Measurements from ENCODE around the gene KLHDC2.

KLHDC2 gene

GRCh38 chr14:49761839-49762551, 6.0 kb upstream of the KLHDC2 start:
- no peaks in the 10 kb centered on the region for H4K20me1 ChIP-seq (ENCODE audit: control insufficient read depth, insufficient read depth, low read depth, low read length)
- no peaks in the 10 kb centered on the region for H3K79me2 ChIP-seq (ENCODE audit: control insufficient read depth, low read length)
- H3K36me3 ChIP-seq (ENCODE audit: control insufficient read depth, low read length) = no peaks in the 10 kb centered on the region
- TF ChIP-seq CTCF (IDR thresholded peaks at IDR 0.05; ENCODE audit: low read depth, low read length, poor library complexity, severe bottlenecking) (no peak), EZH2phosphoT487 (IDR thresholded peaks at IDR 0.05; ENCODE audit: borderline replicate concordance, low read length) (no peak)
- H3K4me2 ChIP-seq (ENCODE audit: low read length) = no peak overlapping the region
- H3F3A ChIP-seq (ENCODE audit: control insufficient read depth, insufficient read depth) = peaks cover 3% of the 10 kb centered on the region
- H3K9me3 ChIP-seq (ENCODE audit: control insufficient read depth, insufficient read depth, low read length) = no peaks in the 10 kb centered on the region
- no peak overlapping the region for H3K4me3 ChIP-seq (ENCODE audit: low read length)
- peaks cover 5% of the 10 kb centered on the region for H3K4me1 ChIP-seq (ENCODE audit: control insufficient read depth, low read length)
- no peak overlapping the region for H3K27ac ChIP-seq (ENCODE audit: low read depth, low read length)
- no peaks in the 10 kb centered on the region for H3K27me3 ChIP-seq (ENCODE audit: control insufficient read depth, low read length)
- H3K9me2 ChIP-seq (replicated peaks; ENCODE audit: control insufficient read depth, low read length) = no peaks in the 10 kb centered on the region

DNA sequence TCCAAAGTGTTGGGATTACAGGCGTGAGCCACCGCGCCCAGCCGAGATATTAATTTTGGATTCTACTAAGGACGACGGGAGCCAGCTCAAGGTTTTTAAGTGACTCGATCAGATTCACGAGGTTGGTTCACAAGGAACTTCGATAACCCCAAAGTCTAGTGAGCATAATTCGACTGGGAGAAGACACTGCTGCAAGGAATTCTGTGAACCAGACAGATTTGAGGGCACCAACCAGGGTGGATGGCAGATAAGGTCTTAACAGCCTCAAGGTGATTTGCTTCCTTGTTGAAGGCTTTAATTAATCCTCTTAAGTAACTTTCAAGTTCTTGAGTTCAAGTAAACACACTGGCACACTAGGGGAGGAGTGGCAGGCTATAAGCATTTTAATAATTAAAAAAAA, 1.1 kb upstream of the KLHDC2 start:
- H3K27ac ChIP-seq (ENCODE audit: low read depth, low read length) = peak overlapping the region; percentile 89
- H3K4me3 ChIP-seq (ENCODE audit: low read length) = peak overlapping the region; percentile 89
- H3K4me1 ChIP-seq (ENCODE audit: control insufficient read depth, low read length) = peaks cover 42% of the 10 kb centered on the region

DNA sequence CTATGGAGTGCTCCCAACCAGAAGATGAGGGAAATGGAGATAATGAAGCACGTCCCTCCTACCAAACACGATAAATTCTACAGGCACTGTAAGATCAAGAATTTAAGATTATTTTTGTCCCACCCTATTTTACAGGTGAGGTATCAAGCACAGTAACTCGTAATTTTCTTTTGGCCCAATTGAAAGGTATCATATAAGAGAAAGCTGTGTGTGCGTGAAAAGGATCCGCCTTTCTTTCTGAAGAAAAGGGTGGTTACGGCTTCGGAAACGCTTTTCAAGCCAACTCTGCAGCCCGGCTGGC, 733 bp upstream of the KLHDC2 start:
- peak overlapping the region; percentile 80 for H3K4me2 ChIP-seq (ENCODE audit: low read length)
- H3K27ac ChIP-seq (ENCODE audit: low read depth, low read length) = peak overlapping the region; percentile 89
- H3K27me3 ChIP-seq (ENCODE audit: control insufficient read depth, low read length) = no peaks in the 10 kb centered on the region
- no peaks in the 10 kb centered on the region for H3K9me3 ChIP-seq (ENCODE audit: control insufficient read depth, insufficient read depth, low read length)
- H3K4me1 ChIP-seq (ENCODE audit: control insufficient read depth, low read length) = peaks cover 45% of the 10 kb centered on the region
- H3F3A ChIP-seq (ENCODE audit: control insufficient read depth, insufficient read depth) = peaks cover 12% of the 10 kb centered on the region
- H3K36me3 ChIP-seq (ENCODE audit: control insufficient read depth, low read length) = peaks cover 12% of the 10 kb centered on the region; the same call in 1 of the 2 replicates
- no peaks in the 10 kb centered on the region; the same call in 1 of the 2 replicates for H4K20me1 ChIP-seq (ENCODE audit: control insufficient read depth, insufficient read depth, low read depth, low read length)
- TF ChIP-seq EZH2phosphoT487 (IDR thresholded peaks at IDR 0.05; ENCODE audit: borderline replicate concordance, low read length) (no peak), CTCF (IDR thresholded peaks at IDR 0.05; ENCODE audit: low read depth, low read length, poor library complexity, severe bottlenecking) (no peak)
- H3K4me3 ChIP-seq (ENCODE audit: low read length) = peak overlapping the region; percentile 89
- H3K79me2 ChIP-seq (ENCODE audit: control insufficient read depth, low read length) = peaks cover 33% of the 10 kb centered on the region
- H3K9me2 ChIP-seq (replicated peaks; ENCODE audit: control insufficient read depth, low read length) = no peaks in the 10 kb centered on the region

More for the DNA sequence above, 1.1 kb upstream of the KLHDC2 start:
- Histone ChIP-seq H3K9me3 (ENCODE audit: control insufficient read depth, insufficient read depth, low read length) (no peaks in the 10 kb centered on the region), H3K27me3 (ENCODE audit: control insufficient read depth, low read length) (no peaks in the 10 kb centered on the region), H3K79me2 (ENCODE audit: control insufficient read depth, low read length) (peaks cover 33% of the 10 kb centered on the region), H3K9me2 (replicated peaks; ENCODE audit: control insufficient read depth, low read length) (no peaks in the 10 kb centered on the region), H3K36me3 (ENCODE audit: control insufficient read depth, low read length) (peaks cover 11% of the 10 kb centered on the region; the same call in 1 of the 2 replicates), H4K20me1 (ENCODE audit: control insufficient read depth, insufficient read depth, low read depth, low read length) (no peaks in the 10 kb centered on the region; the same call in 1 of the 2 replicates), H3K4me2 (ENCODE audit: low read length) (peak overlapping the region; percentile 80), H3F3A (ENCODE audit: control insufficient read depth, insufficient read depth) (peaks cover 9% of the 10 kb centered on the region)
- TF ChIP-seq CTCF (IDR thresholded peaks at IDR 0.05; ENCODE audit: low read depth, low read length, poor library complexity, severe bottlenecking) (no peak), EZH2phosphoT487 (IDR thresholded peaks at IDR 0.05; ENCODE audit: borderline replicate concordance, low read length) (no peak)

Measured in DOHH2 (cell line).